Measurements from ENCODE around the gene GATA3.

The GATA3 gene

GRCh38 chr10:8051109-8051821 lies 3.2 kb upstream of the GATA3 start:
- FAIRE-seq (no peak), DNase-seq (ENCODE audit: low spot score) (no peak)

- DNase-seq (ENCODE audit: low spot score) (no peak), FAIRE-seq (no peak)
Measured at GRCh38 chr10:8051851-8052257, 2.6 kb upstream of the GATA3 start.

- DNase-seq (ENCODE audit: low spot score) (no peak), FAIRE-seq (no peak)
Measured at GRCh38 chr10:8052341-8052955, 2.0 kb upstream of the GATA3 start.

GRCh38 chr10:8052956-8053445 lies 1.5 kb upstream of the GATA3 start:
- DNase-seq (ENCODE audit: low spot score) = no peak
- no peak for FAIRE-seq

- DNase-seq (ENCODE audit: low spot score) (no peak), FAIRE-seq (no peak)
Measured at GRCh38 chr10:8053446-8054243, 843 bp upstream of the GATA3 start.

- DNase-seq (ENCODE audit: low spot score) = no peak
- no peak for FAIRE-seq
Measured at GRCh38 chr10:8054244-8054493, 319 bp upstream of the GATA3 start.

GRCh38 chr10:8055420-8056349 lies 1.2 kb downstream of the GATA3 start:
- DNase-seq (ENCODE audit: low spot score) (no peak), FAIRE-seq (no peak)

- FAIRE-seq = no peak
- DNase-seq (ENCODE audit: low spot score) = no peak
Measured at GRCh38 chr10:8056378-8056777, 1.9 kb downstream of the GATA3 start.

- FAIRE-seq = no peak
- no peak for DNase-seq (ENCODE audit: low spot score)
Measured at GRCh38 chr10:8056871-8057331, 2.4 kb downstream of the GATA3 start.

GRCh38 chr10:8057636-8058273 lies 3.3 kb downstream of the GATA3 start:
- FAIRE-seq (no peak), DNase-seq (ENCODE audit: low spot score) (no peak)

GRCh38 chr10:8058274-8059111 lies 4.0 kb downstream of the GATA3 start:
- no peak for FAIRE-seq
- no peak for DNase-seq (ENCODE audit: low spot score)

- FAIRE-seq (no peak), DNase-seq (ENCODE audit: low spot score) (no peak)
Measured at GRCh38 chr10:8059191-8059936, 4.9 kb downstream of the GATA3 start.

GRCh38 chr10:8060010-8060703 lies 5.7 kb downstream of the GATA3 start:
- no peak for FAIRE-seq
- no peak for DNase-seq (ENCODE audit: low spot score)

- no peak for DNase-seq (ENCODE audit: low spot score)
- no peak for FAIRE-seq
Measured at GRCh38 chr10:8060704-8061121, 6.2 kb downstream of the GATA3 start.

GRCh38 chr10:8061274-8062211 lies 7.1 kb downstream of the GATA3 start:
- DNase-seq (ENCODE audit: low spot score) (no peak), FAIRE-seq (no peak)

- no peak for DNase-seq (ENCODE audit: low spot score)
- FAIRE-seq = no peak
Measured at GRCh38 chr10:8063128-8063908, 8.8 kb downstream of the GATA3 start.

- FAIRE-seq (no peak), DNase-seq (ENCODE audit: low spot score) (no peak)
Measured at GRCh38 chr10:8063935-8064334, 9.4 kb downstream of the GATA3 start.
